ENCODE data around the gene BMS1. TPM values are rescaled to one million over a fixed set of nuclear protein-coding genes. Genes with fewer than 3 reads are reported as not detected.

BMS1 gene
- total and polyA plus RNA-seq, 2 of the 8 experiments (the other 6 are each of a cell fraction or from before 2014, with no cell fraction given) = 3.7 to 34.6 TPM

DNA sequence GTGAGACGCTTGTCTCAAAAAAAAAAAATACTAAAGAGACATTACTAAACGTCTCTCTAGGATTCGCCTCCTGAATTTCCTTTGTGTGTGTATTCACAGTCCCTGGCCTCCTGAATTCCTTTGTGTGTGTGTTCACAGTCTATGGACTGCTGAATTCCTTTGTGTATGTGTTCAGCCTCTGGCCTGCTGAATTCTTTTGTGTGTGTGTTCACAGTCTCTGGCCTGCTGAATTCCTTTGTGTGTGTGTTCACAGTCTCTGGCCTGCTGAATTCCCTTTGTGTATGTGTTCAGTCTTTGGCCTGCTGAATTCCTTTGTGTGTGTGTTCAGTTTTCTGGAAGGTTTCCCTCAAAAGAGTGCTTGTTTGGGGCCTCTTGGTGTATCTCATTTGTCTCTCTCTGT is 8.2 kb downstream of the BMS1 start:
- no peak overlapping the region for H3K9ac ChIP-seq (replicated peaks in 1 of 4; ENCODE audit: extremely low read depth in 1 of 4, low read depth in 3 of 4, low read length in 3 of 4)
- H3K4me3 ChIP-seq (ENCODE audit: extremely low read depth in 1 of 4, insufficient read depth in 2 of 4, low read depth in 3 of 4, low read length in 4 of 4) = no peak overlapping the region
- H3K56ac ChIP-seq (replicated peaks; ENCODE audit: insufficient read length, low read depth, low read length) = no peak overlapping the region
- no peak overlapping the region for H3K27ac ChIP-seq (ENCODE audit: low read depth, low read length)
- DNase-seq (ENCODE audit: low read depth in 1 of 2, low spot score in 2 of 2) (no peak), FAIRE-seq (no peak)
- no peak overlapping the region for H3K18ac ChIP-seq (ENCODE audit: extremely low read depth, low read length)
- no peaks in the 10 kb centered on the region for H3K27me3 ChIP-seq (replicated peaks in 1 of 4; ENCODE audit: control insufficient read depth in 3 of 4, extremely low read depth in 1 of 4, insufficient read depth in 3 of 4, low read length in 3 of 4)
- H3K4me1 ChIP-seq (replicated peaks in 1 of 4; ENCODE audit: control insufficient read depth in 3 of 4, insufficient read depth in 4 of 4, low read length in 3 of 4) = no peaks in the 10 kb centered on the region
- H2BK12ac ChIP-seq (ENCODE audit: low read depth, low read length) = no peak overlapping the region
- H4K8ac ChIP-seq (ENCODE audit: extremely low read depth, insufficient read depth, low read length) = no peak overlapping the region
- no peak overlapping the region for H4K91ac ChIP-seq (replicated peaks; ENCODE audit: insufficient read length, low read length)
- H2BK20ac ChIP-seq (ENCODE audit: low read length) = no peak overlapping the region
- H2BK5ac ChIP-seq (ENCODE audit: low read depth, low read length) = no peak overlapping the region
- H3K23me2 ChIP-seq (ENCODE audit: low read depth, low read length) = no peaks in the 10 kb centered on the region
- H3K36me3 ChIP-seq (ENCODE audit: control insufficient read depth in 2 of 4, insufficient read depth in 4 of 4, low read length in 3 of 4) = peaks cover 22 to 75% (median 60%) of the 10 kb centered on the region in 4 experiments
- H3K9me3 ChIP-seq (ENCODE audit: insufficient read depth in 2 of 2, low read depth in 1 of 2, low read length in 1 of 2) = no peaks in the 10 kb centered on the region
- no peak overlapping the region for H2AFZ ChIP-seq (ENCODE audit: low read length)
- POLR2A ChIA-PET (ENCODE audit: partially characterized antibody) = interaction anchor here (0.9 kb wide), 1 partner anchor 8 kb away, joined by 4 read pairs; no protein-coding TSS in a partner anchor
- WGBS, 2 experiments (ENCODE audit: extremely low coverage in 1 of 2, insufficient coverage in 1 of 2, insufficient read length in 1 of 2, insufficient replicate concordance in 2 of 2, low coverage in 1 of 2, low lambda C conversion rate in 2 of 2, missing lambda C conversion rate in 1 of 2) = 86% methylated on average over 3 of the region's 3 CpGs; no CpG with 5 or more reads in 1 of the 2 experiments
- H3K23ac ChIP-seq (ENCODE audit: insufficient read length) = no peak overlapping the region
- H2BK15ac ChIP-seq (ENCODE audit: low read length) = no peak overlapping the region
- H2AK5ac ChIP-seq (ENCODE audit: low read depth, low read length) = no peak overlapping the region
- H4K20me1 ChIP-seq (replicated peaks in 1 of 2; ENCODE audit: control insufficient read depth in 1 of 2, insufficient read depth in 2 of 2, low read length in 2 of 2) = peaks cover 3 to 4% of the 10 kb centered on the region in 2 experiments
- no peak overlapping the region for H3K14ac ChIP-seq (ENCODE audit: insufficient read length)
- no peak overlapping the region for H3K4me2 ChIP-seq (ENCODE audit: insufficient read depth in 1 of 2, low read depth in 2 of 2, low read length in 2 of 2)
- H3K79me2 ChIP-seq (ENCODE audit: control insufficient read depth in 1 of 2, insufficient read depth in 2 of 2, low read length in 2 of 2) = peaks cover 0 to 4% of the 10 kb centered on the region in 2 experiments; a peak in 1 of 4 replicates
- no peak overlapping the region for H2BK120ac ChIP-seq (replicated peaks; ENCODE audit: low read depth, low read length)
- no peak overlapping the region for H3K4ac ChIP-seq (replicated peaks; ENCODE audit: insufficient read length, low read depth, low read length)
- H3K79me1 ChIP-seq (ENCODE audit: low read depth, low read length) = no peaks in the 10 kb centered on the region
- CTCF ChIA-PET (ENCODE audit: partially characterized antibody) = no interaction called here
- no peak overlapping the region for H4K5ac ChIP-seq (ENCODE audit: insufficient read length, low read depth, low read length)
- TF ChIP-seq, protein P1, sequence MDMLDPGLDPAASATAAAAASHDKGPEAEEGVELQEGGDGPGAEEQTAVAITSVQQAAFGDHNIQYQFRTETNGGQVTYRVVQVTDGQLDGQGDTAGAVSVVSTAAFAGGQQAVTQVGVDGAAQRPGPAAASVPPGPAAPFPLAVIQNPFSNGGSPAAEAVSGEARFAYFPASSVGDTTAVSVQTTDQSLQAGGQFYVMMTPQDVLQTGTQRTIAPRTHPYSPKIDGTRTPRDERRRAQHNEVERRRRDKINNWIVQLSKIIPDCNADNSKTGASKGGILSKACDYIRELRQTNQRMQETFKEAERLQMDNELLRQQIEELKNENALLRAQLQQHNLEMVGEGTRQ (IDR thresholded peaks at IDR 0.05; ENCODE audit: low read length) = no peak
- no peak for TF ChIP-seq RAD21 (IDR thresholded peaks at IDR 0.05 in 1 of 2, conservative IDR thresholded peaks at IDR 0.05 in 1 of 2; ENCODE audit: low read depth in 2 of 2, low read length in 2 of 2)
- no peak for TF ChIP-seq CBX8 (IDR thresholded peaks at IDR 0.05; ENCODE audit: borderline replicate concordance, low read depth, low read length)
- TF ChIP-seq SIX5 (IDR thresholded peaks at IDR 0.05; ENCODE audit: low read depth, low read length) = no peak
- TF ChIP-seq BRCA1 (IDR thresholded peaks at IDR 0.05; ENCODE audit: low read depth, low read length) = no peak
- TF ChIP-seq CHD2 (IDR thresholded peaks at IDR 0.05; ENCODE audit: low read length) = no peak
- TF ChIP-seq SAP30 (IDR thresholded peaks at IDR 0.05; ENCODE audit: insufficient read depth, insufficient replicate concordance, low read length) = no peak
- no peak for TF ChIP-seq HDAC6 (IDR thresholded peaks at IDR 0.05; ENCODE audit: low read depth, low read length)
- no peak for TF ChIP-seq SP1 (IDR thresholded peaks at IDR 0.05; ENCODE audit: low read depth, low read length)
- no peak for TF ChIP-seq RNF2 (IDR thresholded peaks at IDR 0.05; ENCODE audit: borderline replicate concordance, low read depth, low read length, missing control alignments, poor library complexity, severe bottlenecking)
- TF ChIP-seq CHD1 (IDR thresholded peaks at IDR 0.05; ENCODE audit: low read depth, low read length) = no peak
- TF ChIP-seq KDM4A (IDR thresholded peaks at IDR 0.05; ENCODE audit: low read depth, low read length, severe bottlenecking) = no peak
